GM10266 (cell line): ENCODE measurements around the gene GFY.
A peak's percentile ranks its signal among the peaks of the same experiment; 100 is the strongest.

Experiments
- DNase-seq: peaks from one replicate; pipeline ENCODE4 v3.0.0; 2012; ENCODE audit errors: extremely low spot score
- TF ChIP-seq, protein P1 (sequence below): IDR thresholded peaks from 2 replicates; pipeline ENCODE4 v1.5.1; 2012; ENCODE audit warnings: mild to moderate bottlenecking, low read depth; ENCODE audit not compliant: control insufficient read depth, insufficient read depth; ENCODE audit errors: missing control alignments

Gene GFY

GRCh38 chr19:49398001-49398615 lies 27.1 kb upstream of the GFY start:
- no peak for DNase-seq
- TF ChIP-seq, protein P1, sequence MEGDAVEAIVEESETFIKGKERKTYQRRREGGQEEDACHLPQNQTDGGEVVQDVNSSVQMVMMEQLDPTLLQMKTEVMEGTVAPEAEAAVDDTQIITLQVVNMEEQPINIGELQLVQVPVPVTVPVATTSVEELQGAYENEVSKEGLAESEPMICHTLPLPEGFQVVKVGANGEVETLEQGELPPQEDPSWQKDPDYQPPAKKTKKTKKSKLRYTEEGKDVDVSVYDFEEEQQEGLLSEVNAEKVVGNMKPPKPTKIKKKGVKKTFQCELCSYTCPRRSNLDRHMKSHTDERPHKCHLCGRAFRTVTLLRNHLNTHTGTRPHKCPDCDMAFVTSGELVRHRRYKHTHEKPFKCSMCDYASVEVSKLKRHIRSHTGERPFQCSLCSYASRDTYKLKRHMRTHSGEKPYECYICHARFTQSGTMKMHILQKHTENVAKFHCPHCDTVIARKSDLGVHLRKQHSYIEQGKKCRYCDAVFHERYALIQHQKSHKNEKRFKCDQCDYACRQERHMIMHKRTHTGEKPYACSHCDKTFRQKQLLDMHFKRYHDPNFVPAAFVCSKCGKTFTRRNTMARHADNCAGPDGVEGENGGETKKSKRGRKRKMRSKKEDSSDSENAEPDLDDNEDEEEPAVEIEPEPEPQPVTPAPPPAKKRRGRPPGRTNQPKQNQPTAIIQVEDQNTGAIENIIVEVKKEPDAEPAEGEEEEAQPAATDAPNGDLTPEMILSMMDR: no peak

GRCh38 chr19:49398931-49399330 lies 26.3 kb upstream of the GFY start:
- DNase-seq: no peak
- TF ChIP-seq, protein P1: no peak

DNA sequence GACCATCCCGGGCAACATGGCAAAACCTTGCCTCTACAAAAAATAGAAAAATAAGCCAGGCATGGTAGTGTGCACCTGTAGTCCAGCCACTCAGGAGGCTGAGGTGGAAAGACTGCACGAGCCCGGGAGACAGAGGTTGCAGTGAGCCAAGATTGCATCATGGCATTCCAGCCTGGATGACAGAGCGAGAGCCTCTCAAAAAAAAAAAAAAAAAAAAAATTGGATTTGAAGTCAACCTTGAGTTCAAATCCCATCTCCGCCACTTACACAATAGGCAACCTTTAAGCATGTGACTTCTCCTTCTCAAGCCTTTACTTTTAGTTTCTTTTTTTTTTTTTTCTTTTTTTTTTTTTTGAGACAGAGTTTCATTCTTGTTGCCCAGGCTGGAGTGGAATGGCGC lies 25.2 kb upstream of the GFY start:
- DNase-seq: no peak
- TF ChIP-seq, protein P1: no peak

- DNase-seq: peak; percentile 13
- TF ChIP-seq, protein P1: no peak
Observed at GRCh38 chr19:49403404-49404187, 21.6 kb upstream of the GFY start.

DNA sequence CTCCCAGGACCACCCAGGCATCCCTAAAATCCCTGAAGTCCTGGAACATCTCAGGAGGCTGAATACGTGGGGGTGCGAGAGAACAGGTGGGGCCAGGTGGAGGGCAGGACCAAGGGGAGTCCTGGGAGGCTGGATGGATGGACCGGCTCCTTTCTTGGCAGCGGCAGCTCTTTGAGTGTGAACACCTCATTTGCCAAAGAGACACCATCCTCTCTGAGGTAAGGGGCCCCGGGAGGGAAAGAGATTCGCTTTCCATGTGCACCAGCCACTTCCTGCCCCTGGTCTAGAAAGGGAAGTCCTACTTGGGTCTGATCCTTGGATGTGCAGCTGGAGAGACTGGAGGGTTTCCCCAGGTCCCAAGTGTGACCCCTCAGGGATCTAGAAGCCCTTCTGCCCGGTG lies 18.1 kb upstream of the GFY start:
- TF ChIP-seq, protein P1: no peak
- DNase-seq: no peak

DNA sequence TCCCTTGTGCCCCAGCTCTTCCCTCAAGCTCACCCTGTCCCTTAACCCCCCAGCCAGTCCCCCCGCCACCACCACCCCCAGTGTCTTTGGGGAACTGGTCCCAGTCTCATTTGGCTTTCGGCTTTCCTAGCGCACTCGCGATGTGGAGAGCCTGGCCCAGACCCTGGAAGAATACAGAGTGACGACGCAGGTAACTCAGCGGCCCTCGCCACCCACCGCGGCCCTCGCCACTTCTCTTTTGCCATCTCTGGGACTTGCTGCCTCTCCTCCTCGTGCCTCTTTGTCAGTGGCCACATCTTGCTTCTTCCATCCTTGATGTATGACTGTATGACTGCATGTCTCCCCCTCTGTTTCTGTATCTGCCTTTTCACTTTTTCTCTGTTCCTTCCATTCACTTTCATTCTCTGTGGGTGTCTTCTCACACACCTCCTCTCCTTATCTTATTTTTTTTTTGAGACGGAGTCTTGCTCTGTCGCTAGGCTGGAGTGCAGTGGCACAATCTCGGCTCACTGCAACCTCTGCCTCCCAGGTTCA lies 17.6 kb upstream of the GFY start:
- TF ChIP-seq, protein P1: no peak
- no peak for DNase-seq
